HG02588 (cell line): Measurements from ENCODE around the gene PPM1K.
"Not testable (repeated sequence)": the region's sequence is repeated elsewhere in the genome, so short reads cannot be mapped to it uniquely, and the experiment has no call there.

Source experiments
- ATAC-seq: cut with Tn5 transposase; IDR thresholded peaks from one replicate; pipeline ENCODE4 v1.9.1; 2021; ENCODE audit warnings: mild to moderate bottlenecking, moderate library complexity; ENCODE audit not compliant: unreplicated experiment

Gene PPM1K

GRCh38 chr4:88284439-88285234 lies at the start of gene PPM1K:
Gene PPM1K (minus strand): TSS chr4:88284561. CDS start chr4:88278583, 5,978 bp downstream.
- ATAC-seq: peak; percentile 86

- ATAC-seq: no peak
Observed at GRCh38 chr4:88333741-88334405, 49.5 kb upstream of the PPM1K start.

- no peak for ATAC-seq
Observed at GRCh38 chr4:88327665-88328064, 43.3 kb upstream of the PPM1K start.

- ATAC-seq: peak; percentile 99
Observed at GRCh38 chr4:88320780-88321373, 36.5 kb upstream of the PPM1K start.

GRCh38 chr4:88320224-88320779 lies 35.9 kb upstream of the PPM1K start:
- peak; percentile 51 for ATAC-seq

- ATAC-seq: no peak
Observed at GRCh38 chr4:88318751-88319350, 34.5 kb upstream of the PPM1K start.

GRCh38 chr4:88315460-88316017 lies 31.2 kb upstream of the PPM1K start:
- ATAC-seq: no peak

GRCh38 chr4:88313088-88313624 lies 28.8 kb upstream of the PPM1K start:
- not testable (repeated sequence) for ATAC-seq

- no peak for ATAC-seq
Observed at GRCh38 chr4:88308587-88308986, 24.2 kb upstream of the PPM1K start.

- no peak for ATAC-seq
Observed at GRCh38 chr4:88297725-88298454, 13.5 kb upstream of the PPM1K start.

GRCh38 chr4:88297212-88297516 lies 12.8 kb upstream of the PPM1K start:
- ATAC-seq: no peak

GRCh38 chr4:88296413-88297211 lies 12.3 kb upstream of the PPM1K start:
- ATAC-seq: no peak

GRCh38 chr4:88295656-88296055 lies 11.3 kb upstream of the PPM1K start:
- no peak for ATAC-seq

- no peak for ATAC-seq
Observed at GRCh38 chr4:88291003-88291402, 6.6 kb upstream of the PPM1K start.

- no peak for ATAC-seq
Observed at GRCh38 chr4:88286897-88287296, 2.5 kb upstream of the PPM1K start.

GRCh38 chr4:88285235-88285653 lies 883 bp upstream of the PPM1K start:
- no peak for ATAC-seq

GRCh38 chr4:88283661-88284438 lies 511 bp downstream of the PPM1K start:
- ATAC-seq: peak; percentile 26

- no peak for ATAC-seq
Observed at GRCh38 chr4:88280228-88280795, 4.0 kb downstream of the PPM1K start.
